ENCODE data around the gene FITM2. TPM values are rescaled to one million over a fixed set of nuclear protein-coding genes. Genes with fewer than 3 reads are reported as not detected.
"Not testable (repeated sequence)": the region's sequence is repeated elsewhere in the genome, so short reads cannot be mapped to it uniquely, and the experiment has no call there.

Gene FITM2
- total RNA-seq, 1 experiment from 2014 or later, result 13.0 TPM

DNA sequence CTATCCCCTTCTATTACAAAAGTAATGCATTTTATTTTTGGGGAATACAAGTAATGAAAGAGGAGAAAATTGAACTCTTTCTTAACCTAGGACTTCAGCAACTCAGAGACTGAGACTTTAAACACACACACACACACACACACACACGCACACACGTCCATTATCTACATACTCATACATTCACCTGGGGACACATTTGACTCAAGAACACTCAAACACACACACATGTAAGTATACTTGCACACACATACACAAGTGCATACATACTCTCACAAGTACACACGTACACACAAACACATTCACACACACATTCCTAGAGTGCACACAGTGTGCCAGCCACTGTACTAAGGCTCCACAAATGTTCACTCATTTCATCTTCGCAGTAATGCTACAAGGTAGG is 23.7 kb upstream of the FITM2 start:
- no peak for DNase-seq (ENCODE audit: extremely low read depth, low read depth)

- DNase-seq (ENCODE audit: extremely low read depth, low read depth), result no peak
Observed at GRCh38 chr20:44334306-44334705, 23.3 kb upstream of the FITM2 start.

- no peak for DNase-seq (ENCODE audit: extremely low read depth, low read depth)
Observed at GRCh38 chr20:44331201-44331600, 20.2 kb upstream of the FITM2 start.

- DNase-seq (ENCODE audit: extremely low read depth, low read depth), result no peak
Observed at GRCh38 chr20:44328428-44328827, 17.4 kb upstream of the FITM2 start.

DNA sequence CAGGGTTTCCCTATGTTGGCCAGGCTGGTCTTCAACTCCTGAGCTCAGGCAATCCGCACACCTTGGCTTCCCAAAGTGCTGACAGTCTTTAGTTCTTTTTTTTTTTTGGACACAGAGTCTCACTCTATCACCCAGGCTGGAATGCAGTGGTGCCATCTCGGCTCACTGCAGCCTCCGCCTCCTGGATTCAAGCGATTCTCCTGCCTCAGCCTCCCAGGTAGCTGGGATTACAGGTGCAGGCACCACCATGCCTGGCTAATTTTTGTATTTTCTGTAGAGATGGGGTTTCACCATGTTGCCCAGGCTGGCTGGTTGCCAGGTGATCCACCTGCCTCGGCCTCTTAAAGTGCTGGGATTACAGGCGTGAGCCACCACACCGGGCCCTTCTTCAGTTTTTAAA is 16.7 kb upstream of the FITM2 start:
- not testable (repeated sequence) for DNase-seq (ENCODE audit: extremely low read depth, low read depth)

GRCh38 chr20:44326391-44327159 is 15.6 kb upstream of the FITM2 start:
- no peak for DNase-seq (ENCODE audit: extremely low read depth, low read depth)

GRCh38 chr20:44324343-44324742 is 13.3 kb upstream of the FITM2 start:
- DNase-seq (ENCODE audit: extremely low read depth, low read depth), result no peak

- DNase-seq (ENCODE audit: extremely low read depth, low read depth), result no peak
Observed at GRCh38 chr20:44319839-44320422, 8.9 kb upstream of the FITM2 start.

DNA sequence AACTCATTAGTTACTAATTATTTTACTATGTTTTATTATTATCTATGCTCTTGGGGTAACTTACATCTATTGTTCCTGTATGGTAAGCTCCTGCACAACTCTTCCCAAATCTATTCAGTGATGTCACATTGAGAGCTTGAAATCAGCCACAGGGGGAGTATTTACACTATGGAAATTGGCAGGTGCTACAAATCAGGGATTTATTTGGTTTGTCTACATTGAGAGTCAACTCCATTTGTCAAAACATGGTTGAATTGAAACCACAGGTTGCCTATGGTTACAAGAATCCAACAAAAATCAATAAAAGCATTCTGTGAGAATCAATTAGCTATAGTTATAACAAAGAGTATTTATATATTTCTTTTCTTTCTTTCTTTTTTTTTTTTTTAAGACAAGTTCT is 3.9 kb upstream of the FITM2 start:
- DNase-seq (ENCODE audit: extremely low read depth, low read depth), result no peak

GRCh38 chr20:44309763-44310663 is 989 bp downstream of the FITM2 start:
- DNase-seq (ENCODE audit: extremely low read depth, low read depth), result no peak

DNA sequence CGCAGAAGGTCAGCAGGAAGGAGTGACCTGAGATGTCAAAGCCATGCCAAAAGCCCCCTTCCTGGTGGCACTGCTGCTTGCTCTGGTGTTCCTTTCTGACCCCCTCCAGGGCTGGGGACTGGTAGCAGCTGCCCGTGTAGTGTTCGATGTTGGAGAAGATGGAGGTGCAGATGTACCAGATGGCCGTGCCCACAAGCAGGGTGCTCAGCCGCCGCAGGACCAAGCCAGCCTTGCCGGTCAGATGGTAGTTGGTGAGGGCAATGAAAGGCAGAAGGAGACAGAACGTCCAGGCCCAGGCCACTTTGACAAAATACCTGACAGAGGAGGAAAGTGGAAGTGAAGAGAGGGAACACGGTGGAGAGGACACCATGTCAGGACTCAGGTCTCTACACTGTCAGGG is 4.1 kb downstream of the FITM2 start:
- DNase-seq (ENCODE audit: extremely low read depth, low read depth), result no peak

GRCh38 chr20:44304383-44304782 is 6.6 kb downstream of the FITM2 start:
- no peak for DNase-seq (ENCODE audit: extremely low read depth, low read depth)

GRCh38 chr20:44302736-44303135 is 8.3 kb downstream of the FITM2 start:
- no peak for DNase-seq (ENCODE audit: extremely low read depth, low read depth)

DNA sequence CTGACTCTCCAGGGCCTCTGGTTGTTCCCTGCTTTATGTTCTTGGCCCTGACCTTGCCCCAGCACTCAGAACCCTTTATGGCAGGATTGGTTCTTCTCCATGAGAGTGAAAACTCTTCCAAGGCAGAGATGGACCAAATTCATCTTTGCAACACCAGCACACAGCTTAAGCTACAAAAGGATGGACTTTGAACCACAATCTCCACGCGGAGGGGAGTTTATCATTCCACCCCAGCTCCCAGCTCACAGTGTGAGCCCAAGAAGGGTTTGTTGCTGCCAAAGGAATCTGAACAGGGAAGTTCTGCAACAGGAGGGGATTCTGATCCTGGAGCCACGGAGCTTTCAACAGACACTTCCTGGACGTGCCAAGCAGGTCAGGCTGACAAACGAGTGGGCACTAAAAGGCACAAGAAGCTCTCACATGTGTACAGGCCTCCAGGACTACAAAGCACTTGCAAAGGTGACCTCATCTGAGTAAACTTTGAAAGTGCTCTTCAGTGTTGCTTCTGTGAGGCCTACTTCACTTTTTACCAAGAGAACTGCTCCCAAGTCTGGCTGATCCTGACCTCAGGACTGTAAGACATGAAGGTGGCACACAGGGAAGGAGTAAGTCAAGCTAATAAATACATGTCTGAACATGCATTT is 8.9 kb downstream of the FITM2 start:
- DNase-seq (ENCODE audit: extremely low read depth, low read depth), result no peak

- DNase-seq (ENCODE audit: extremely low read depth, low read depth), result no peak
Observed at GRCh38 chr20:44301285-44301684, 9.7 kb downstream of the FITM2 start.

DNA sequence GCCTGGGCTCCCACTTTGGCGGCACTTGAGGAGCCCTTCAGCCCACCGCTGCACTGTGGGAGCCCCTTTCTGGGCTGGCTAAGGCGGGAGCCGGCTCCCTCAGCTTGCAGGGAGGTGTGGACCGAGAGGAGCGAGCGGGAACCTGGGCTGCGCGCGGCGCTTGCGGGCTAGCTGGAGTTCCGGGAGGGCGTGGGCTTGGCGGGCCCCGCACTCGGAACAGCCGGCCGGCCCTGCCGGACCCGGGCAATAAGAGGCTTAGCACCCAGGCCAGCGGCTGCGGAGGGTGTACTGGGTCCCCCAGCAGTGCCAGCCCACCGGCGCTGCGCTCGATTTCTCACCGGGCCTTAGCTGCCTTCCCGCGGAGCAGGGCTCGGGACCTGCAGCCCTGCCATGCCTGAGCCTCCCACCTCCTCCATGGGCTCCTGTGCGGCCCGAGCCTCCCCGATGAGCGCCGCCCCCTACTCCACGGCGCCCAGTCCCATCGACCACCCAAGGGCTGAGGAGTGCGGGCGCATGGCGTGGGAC is 11.9 kb downstream of the FITM2 start:
- DNase-seq (ENCODE audit: extremely low read depth, low read depth), result not testable (repeated sequence)

- DNase-seq (ENCODE audit: extremely low read depth, low read depth), result no peak
Observed at GRCh38 chr20:44297721-44298120, 13.3 kb downstream of the FITM2 start.

GRCh38 chr20:44296011-44296410 is 15.0 kb downstream of the FITM2 start:
- DNase-seq (ENCODE audit: extremely low read depth, low read depth), result no peak

DNA sequence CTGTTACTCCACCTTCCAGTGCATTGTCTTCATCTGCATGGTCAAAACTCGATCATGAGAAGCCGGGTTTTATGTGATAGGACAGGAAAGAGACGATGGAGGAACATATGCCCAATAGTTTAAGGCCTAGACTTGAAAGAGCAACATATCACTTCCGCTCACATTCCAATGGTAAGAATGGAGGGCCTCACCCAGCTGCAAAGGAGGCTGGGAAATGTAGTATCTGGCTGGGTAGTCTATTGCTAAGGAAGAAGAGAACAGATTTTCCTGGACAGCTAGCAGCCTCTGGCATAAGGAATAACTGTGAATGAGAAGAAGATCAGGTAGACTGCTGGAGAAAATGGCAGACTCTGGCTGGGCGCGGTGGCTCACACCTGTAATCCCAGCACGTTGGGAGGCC is 19.2 kb downstream of the FITM2 start:
- no peak for DNase-seq (ENCODE audit: extremely low read depth, low read depth)

GRCh38 chr20:44288252-44288651 is 22.8 kb downstream of the FITM2 start:
- DNase-seq (ENCODE audit: extremely low read depth, low read depth), result no peak
